ENCODE data around the gene CCDC110.
"Not testable (repeated sequence)": the region's sequence is repeated elsewhere in the genome, so short reads cannot be mapped to it uniquely, and the experiment has no call there.

The CCDC110 gene

GRCh38 chr4:185471235-185472102 is at the start of gene CCDC110:
Gene CCDC110 (minus strand): TSS chr4:185471733. CDS start chr4:185471683, 50 bp downstream.
- DNase-seq: peak; percentile 51

DNA sequence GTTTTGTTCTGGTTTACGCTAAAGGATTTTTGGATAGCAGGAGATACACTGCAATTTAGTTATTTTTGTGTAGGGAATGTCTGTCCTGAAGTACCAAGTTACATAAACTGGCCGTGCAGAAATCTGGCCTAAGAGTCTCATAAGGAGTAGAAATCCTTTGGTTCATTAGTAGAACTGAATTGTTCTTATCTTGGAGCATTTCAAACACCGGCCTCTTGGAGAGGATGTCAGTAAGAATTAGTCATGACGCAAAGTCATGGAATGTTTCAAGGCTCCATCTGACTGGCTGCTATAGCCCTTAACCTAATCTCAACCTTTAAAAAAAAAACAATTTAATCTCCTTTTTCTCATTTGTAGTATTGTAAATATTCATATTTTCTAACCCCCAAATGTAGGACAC is 48.6 kb upstream of the CCDC110 start:
- DNase-seq: no peak

GRCh38 chr4:185518494-185518893 is 47.0 kb upstream of the CCDC110 start:
- no peak for DNase-seq

DNA sequence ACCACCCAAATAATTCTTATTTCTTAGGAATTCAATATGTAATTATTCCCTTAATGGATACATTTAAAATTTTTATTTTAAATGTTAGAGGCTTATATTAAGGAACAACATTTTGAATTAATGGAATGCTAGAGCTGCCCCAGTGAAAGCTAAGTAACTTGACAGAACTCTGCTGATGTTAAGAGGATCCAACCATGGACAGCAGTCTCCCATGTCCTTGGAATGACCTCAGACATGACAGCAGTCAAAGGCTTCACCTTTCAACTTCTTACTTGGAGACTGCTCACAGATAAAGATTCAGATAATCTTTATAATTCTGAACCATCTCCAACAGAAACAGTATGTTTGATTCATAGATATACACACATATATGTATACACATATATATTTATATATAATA is 46.5 kb upstream of the CCDC110 start:
- no peak for DNase-seq

- no peak for DNase-seq
Observed at GRCh38 chr4:185515248-185515647, 43.7 kb upstream of the CCDC110 start.

GRCh38 chr4:185514182-185514697 is 42.7 kb upstream of the CCDC110 start:
- no peak for DNase-seq

DNA sequence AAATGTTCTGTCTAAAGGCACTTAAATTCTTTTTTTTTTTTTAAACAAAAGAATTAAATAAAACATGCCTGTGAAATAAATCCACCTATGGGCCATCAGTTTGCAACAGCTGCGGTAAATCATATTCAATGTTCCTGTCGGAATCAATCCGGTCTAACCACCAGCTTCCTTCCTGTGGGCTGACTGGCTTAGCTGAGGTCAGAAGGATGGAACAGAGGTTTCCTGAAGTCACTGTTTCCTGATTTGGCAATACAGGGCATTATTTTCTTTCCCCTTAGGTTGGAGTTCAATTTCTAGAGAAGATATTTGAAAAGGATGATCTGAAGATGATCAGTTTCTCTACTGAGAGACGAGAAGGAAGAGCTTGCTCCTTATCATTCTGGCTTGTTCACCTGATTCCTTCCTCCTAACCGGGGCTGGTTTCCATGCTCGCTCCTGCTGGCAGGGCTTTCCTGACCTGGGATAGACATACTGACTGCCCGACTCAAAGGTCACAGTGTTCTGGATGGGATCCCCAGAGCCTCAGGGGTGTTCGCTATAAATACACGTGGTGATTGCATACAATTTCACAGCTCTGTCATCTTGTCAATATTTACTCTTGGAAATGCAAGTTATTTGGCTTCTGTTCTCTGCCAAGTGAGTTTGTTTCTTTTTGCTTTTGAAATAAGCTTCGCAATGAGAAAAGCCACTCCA is 42.1 kb upstream of the CCDC110 start:
- peak; percentile 27 for DNase-seq

- DNase-seq: no peak
Observed at GRCh38 chr4:185512516-185512915, 41.0 kb upstream of the CCDC110 start.

DNA sequence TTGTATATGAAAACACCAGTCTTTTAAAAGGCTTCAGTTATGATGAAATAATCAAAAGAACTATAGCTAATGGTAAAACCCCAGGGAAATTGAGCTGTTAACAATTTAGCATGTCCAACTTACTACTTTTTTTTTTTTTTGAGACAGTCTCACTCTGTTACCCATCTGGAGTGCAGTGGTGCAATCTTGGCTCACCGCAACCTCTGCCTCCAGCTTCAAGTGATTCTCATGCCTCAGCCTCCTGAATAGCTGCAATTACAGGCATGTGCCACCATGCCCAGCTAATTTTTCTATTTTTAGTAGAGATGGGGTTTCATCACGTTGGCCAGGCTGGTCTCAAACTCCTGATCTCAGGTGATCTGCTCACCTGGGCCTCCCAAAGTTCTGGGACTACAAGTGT is 39.7 kb upstream of the CCDC110 start:
- not testable (repeated sequence) for DNase-seq

- no peak for DNase-seq
Observed at GRCh38 chr4:185510806-185511205, 39.3 kb upstream of the CCDC110 start.

- DNase-seq: no peak
Observed at GRCh38 chr4:185508181-185508580, 36.6 kb upstream of the CCDC110 start.

GRCh38 chr4:185506422-185506821 is 34.9 kb upstream of the CCDC110 start:
- DNase-seq: no peak

GRCh38 chr4:185504098-185505047 is 32.8 kb upstream of the CCDC110 start:
- DNase-seq: no peak

DNA sequence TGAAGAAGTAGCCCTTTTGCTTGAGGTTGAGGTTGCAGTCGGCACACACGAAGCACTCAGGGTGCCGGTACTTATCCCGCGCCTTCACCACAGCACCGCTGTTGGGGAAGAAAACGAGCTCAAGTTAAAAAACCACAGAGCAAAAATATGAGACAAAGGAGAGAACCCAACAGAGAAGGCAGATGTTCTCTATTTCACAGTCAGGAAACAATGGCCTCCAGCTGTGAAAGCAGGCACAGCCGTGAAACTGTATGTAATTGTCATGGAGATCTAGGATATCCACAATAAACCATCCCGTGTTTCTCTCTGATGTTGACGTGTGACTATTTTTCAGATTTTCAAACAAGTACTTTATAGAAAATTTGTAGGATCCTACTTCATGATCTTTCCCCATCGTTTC is 30.9 kb upstream of the CCDC110 start:
- no peak for DNase-seq

DNA sequence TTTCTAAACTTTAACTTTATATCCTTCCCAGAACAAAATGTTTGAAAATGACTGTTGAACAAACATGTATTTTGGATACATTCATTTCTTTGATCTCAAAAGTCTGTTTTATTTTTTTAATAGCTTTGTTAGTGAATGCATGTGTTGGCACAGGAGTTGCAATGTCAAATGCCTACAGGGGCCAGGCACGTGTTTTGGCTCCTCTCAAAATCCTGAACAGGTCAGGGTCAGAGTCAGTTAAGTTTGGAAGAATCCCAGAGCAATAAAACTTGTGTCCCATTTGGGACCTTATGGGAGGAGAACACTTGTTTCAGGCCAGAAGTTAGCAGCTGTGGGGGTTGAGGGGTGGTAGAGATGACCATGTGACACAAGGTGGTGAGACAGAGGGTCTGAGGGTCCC is 29.0 kb upstream of the CCDC110 start:
- DNase-seq: no peak

DNA sequence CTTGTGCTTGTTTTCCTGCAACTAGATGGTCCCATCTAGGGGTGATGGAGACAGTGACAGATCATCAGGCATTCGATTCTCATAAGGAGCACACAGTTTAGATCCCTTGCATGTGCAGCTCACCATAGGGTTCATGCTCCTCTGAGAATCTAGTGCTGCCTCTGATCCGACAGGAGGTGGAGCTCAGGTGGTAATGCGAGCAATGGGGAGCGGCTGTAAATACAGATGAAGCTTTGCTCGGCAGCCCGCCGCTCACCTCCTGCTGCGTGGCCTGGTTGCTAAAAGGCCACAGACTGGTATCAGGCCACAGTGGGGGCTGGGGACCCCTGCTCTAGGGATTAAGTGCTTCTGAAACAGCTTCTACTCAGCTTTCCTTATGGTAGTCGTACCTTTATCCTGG is 28.5 kb upstream of the CCDC110 start:
- no peak for DNase-seq

GRCh38 chr4:185488650-185489049 is 17.1 kb upstream of the CCDC110 start:
- no peak for DNase-seq

GRCh38 chr4:185481401-185481800 is 9.9 kb upstream of the CCDC110 start:
- DNase-seq: no peak

DNA sequence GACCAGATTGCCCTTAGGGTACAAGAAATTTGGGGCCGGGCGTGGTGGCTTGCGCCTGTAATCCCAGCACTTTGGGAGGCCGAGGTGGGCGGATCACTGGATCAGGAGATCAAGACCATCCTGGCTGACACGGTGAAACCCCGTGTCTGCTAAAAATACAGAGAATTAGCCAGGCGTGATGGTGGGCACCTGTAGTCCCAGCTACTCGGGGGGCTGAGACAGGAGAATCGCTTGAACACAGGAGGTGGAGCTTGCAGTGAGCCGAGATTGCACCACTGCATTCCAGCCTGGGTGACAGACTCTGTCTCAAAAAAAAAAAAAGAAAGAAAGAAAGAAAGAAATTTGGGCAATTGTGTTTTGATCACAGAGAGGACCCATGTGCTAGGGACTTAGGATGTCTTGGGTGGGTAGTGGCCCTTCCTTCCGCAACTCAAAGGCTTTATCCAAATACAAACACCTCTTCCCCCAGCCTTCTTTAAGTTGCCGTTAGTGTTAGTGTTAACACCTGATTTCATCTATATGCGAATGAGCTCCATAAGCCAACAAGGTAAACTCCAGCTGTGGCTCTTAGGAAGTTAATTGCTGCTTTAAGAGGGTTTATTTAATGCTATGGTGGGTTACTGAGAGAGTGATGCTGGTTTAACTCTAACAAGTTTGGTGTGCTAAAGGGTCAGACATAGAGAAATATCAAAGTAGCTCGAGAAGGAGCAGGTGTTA is 8.6 kb upstream of the CCDC110 start:
- no peak for DNase-seq

DNA sequence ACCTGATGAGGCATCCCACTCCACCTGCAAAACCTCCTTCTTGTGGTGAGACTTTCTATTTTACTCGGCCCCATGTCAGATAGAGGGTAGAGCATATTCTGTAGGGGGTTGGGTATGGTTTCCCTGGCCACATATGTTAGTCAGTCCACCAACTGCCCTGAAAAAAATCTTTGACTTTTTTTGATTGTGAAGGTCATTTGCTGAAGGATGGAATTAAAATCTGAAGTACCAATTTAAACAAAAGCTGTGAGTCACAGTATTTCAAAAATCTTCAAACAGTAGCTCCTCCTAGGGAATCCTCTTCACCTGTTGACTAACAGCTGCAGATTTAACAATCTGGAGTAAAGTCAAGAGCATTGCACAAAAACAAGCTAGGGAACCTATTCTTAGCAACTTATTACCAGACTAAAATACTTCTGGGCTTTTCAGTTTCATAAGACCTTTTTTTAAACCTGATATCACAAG is 8.0 kb upstream of the CCDC110 start:
- DNase-seq: no peak

- no peak for DNase-seq
Observed at GRCh38 chr4:185473247-185473646, 1.7 kb upstream of the CCDC110 start.

DNA sequence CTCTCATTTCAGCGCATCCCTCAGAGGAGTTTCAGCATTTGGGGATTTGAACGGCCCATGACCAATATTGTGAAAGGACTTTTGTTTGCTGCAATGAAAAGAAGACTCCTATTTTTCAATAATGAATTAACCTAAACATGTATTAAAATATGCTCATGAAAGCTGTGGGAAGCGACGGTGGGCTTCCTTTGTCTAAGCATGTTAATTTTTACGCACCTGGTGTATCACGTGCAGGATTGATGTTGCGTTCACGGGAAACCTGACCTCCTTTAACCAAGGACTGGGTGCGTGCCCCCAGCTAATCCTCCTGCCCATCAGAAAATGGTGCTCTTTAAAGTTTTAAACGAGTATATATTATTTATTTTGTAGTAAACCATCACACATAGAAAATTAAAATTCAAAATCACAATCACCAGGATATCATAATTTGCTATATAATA is 590 bp upstream of the CCDC110 start:
- no peak for DNase-seq

All from GDM1 (cell line).